Stomach (tissue), 4 donors: ENCODE results near the gene SMIM1.

Experiments
- EP300 ChIP-seq: sonication (generic); formaldehyde crosslinking; IDR thresholded peaks from one replicate; pipeline ENCODE4 v1.6.1; 2017; ENCODE audit warnings: antibody characterized with exemption
- POLR2A ChIP-seq, 4 donors: fragments of 450-650 bp; IDR thresholded peaks; one replicate each; pipeline ENCODE4 v1.6.1; 2016; ENCODE audit warnings: antibody characterized with exemption in 4 of 4, control low read depth in 2 of 4, mild to moderate bottlenecking in 1 of 4, moderate library complexity in 1 of 4
- POLR2AphosphoS5 ChIP-seq, 3 donors: sonication (generic); formaldehyde crosslinking; IDR thresholded peaks; one replicate each; pipeline ENCODE4 v1.6.1; 2016; ENCODE audit warnings: antibody characterized with exemption in 3 of 3
- TF ChIP-seq, protein P1 (sequence below), 7 experiments: fragments of 450-650 bp in 4 of 7; fragments of 200-600 bp in 3 of 7; sonication (generic) in 3 of 7; IDR thresholded peaks; one replicate each; pipeline ENCODE4 v1.5.1; 2016 to 2019; ENCODE audit warnings: antibody characterized with exemption in 7 of 7, control low read depth in 2 of 7, mild to moderate bottlenecking in 1 of 7

DNA sequence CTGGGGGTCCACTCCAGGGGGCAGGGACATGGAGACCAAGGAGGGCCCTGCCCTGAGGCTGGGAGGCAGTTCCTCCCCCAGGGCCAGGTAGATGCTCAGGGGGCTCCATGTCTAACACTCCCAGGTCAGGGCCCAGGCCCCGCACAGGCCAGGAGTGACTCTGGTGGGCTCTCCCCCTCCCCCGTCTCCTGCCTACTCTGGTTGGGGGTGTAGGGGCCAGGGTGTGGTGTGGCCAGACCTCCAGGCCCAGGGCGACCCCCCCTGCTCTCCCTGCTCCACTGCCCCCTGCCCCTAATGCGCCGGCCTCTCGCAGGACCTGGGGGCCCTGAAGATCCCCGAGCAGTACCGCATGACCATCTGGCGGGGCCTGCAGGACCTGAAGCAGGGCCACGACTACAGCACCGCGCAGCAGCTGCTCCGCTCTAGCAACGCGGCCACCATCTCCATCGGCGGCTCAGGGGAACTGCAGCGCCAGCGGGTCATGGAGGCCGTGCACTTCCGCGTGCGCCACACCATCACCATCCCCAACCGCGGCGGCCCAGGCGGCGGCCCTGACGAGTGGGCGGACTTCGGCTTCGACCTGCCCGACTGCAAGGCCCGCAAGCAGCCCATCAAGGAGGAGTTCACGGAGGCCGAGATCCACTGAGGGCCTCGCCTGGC, 40.0 kb upstream of the SMIM1 start:
- TF ChIP-seq, protein P1, sequence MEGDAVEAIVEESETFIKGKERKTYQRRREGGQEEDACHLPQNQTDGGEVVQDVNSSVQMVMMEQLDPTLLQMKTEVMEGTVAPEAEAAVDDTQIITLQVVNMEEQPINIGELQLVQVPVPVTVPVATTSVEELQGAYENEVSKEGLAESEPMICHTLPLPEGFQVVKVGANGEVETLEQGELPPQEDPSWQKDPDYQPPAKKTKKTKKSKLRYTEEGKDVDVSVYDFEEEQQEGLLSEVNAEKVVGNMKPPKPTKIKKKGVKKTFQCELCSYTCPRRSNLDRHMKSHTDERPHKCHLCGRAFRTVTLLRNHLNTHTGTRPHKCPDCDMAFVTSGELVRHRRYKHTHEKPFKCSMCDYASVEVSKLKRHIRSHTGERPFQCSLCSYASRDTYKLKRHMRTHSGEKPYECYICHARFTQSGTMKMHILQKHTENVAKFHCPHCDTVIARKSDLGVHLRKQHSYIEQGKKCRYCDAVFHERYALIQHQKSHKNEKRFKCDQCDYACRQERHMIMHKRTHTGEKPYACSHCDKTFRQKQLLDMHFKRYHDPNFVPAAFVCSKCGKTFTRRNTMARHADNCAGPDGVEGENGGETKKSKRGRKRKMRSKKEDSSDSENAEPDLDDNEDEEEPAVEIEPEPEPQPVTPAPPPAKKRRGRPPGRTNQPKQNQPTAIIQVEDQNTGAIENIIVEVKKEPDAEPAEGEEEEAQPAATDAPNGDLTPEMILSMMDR (IDR thresholded peaks at IDR 0.05): no peak
- no peak for TF ChIP-seq POLR2A (IDR thresholded peaks at IDR 0.05)
- TF ChIP-seq EP300: no peak
- no peak for TF ChIP-seq POLR2AphosphoS5 (IDR thresholded peaks at IDR 0.05)
